ENCODE results near the gene UQCRC1. TPM values are rescaled to one million over a fixed set of nuclear protein-coding genes. Genes with fewer than 3 reads are reported as not detected.

The UQCRC1 gene
- total and polyA plus RNA-seq, 2 experiments from 2014 or later = 308 to 405 TPM

DNA sequence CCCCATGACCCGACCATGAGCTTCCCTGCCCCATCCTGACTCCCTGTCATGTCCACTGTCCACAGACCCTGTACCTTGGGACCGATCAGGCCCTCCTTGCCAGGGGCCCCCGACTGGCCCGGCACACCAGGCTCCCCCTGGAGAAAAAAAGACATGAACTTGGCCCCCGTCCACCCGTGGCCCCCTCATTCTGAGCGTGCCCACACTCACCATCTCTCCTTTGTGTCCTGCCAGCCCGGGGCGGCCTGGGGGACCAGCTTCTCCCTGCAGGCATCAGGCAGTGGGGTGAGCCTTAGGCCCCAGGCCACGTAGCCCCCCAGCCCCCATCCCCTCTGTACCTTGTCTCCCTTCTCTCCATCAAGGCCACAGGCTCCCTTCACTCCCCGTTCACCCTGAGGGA lies 41.9 kb downstream of the UQCRC1 start:
- no peaks in the 10 kb centered on the region for H3K27me3 ChIP-seq
- H3K4me2 ChIP-seq = no peak overlapping the region
- no peaks in the 10 kb centered on the region for H4K20me1 ChIP-seq (ENCODE audit: insufficient read depth, poor library complexity, severe bottlenecking)
- no peaks in the 10 kb centered on the region for H3K9me3 ChIP-seq (ENCODE audit: low read depth)
- H3K79me2 ChIP-seq = no peaks in the 10 kb centered on the region
- TF ChIP-seq, protein P1, sequence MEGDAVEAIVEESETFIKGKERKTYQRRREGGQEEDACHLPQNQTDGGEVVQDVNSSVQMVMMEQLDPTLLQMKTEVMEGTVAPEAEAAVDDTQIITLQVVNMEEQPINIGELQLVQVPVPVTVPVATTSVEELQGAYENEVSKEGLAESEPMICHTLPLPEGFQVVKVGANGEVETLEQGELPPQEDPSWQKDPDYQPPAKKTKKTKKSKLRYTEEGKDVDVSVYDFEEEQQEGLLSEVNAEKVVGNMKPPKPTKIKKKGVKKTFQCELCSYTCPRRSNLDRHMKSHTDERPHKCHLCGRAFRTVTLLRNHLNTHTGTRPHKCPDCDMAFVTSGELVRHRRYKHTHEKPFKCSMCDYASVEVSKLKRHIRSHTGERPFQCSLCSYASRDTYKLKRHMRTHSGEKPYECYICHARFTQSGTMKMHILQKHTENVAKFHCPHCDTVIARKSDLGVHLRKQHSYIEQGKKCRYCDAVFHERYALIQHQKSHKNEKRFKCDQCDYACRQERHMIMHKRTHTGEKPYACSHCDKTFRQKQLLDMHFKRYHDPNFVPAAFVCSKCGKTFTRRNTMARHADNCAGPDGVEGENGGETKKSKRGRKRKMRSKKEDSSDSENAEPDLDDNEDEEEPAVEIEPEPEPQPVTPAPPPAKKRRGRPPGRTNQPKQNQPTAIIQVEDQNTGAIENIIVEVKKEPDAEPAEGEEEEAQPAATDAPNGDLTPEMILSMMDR (IDR thresholded peaks at IDR 0.05; ENCODE audit: poor library complexity) = no peak
- TF ChIP-seq EZH2phosphoT487 (IDR thresholded peaks at IDR 0.05; ENCODE audit: low read depth, severe bottlenecking, unreplicated experiment) (no peak), EZH2 (IDR thresholded peaks at IDR 0.05; ENCODE audit: borderline replicate concordance) (no peak)
- 96% methylated on average over 10 of the region's 11 CpGs for WGBS (ENCODE audit: low lambda C conversion rate, missing lambda C conversion rate)
- no peak overlapping the region for H2AFZ ChIP-seq
- no peaks in the 10 kb centered on the region for H3K4me1 ChIP-seq (ENCODE audit: insufficient read depth)
- H3K4me3 ChIP-seq = no peak overlapping the region
- no peak for DNase-seq (ENCODE audit: low spot score)
- H3K9me2 ChIP-seq (replicated peaks; ENCODE audit: insufficient read depth) = no peaks in the 10 kb centered on the region
- no peaks in the 10 kb centered on the region for H3K36me3 ChIP-seq (replicated peaks; ENCODE audit: insufficient read depth, low read depth)
- no peak overlapping the region for H3K27ac ChIP-seq

DNA sequence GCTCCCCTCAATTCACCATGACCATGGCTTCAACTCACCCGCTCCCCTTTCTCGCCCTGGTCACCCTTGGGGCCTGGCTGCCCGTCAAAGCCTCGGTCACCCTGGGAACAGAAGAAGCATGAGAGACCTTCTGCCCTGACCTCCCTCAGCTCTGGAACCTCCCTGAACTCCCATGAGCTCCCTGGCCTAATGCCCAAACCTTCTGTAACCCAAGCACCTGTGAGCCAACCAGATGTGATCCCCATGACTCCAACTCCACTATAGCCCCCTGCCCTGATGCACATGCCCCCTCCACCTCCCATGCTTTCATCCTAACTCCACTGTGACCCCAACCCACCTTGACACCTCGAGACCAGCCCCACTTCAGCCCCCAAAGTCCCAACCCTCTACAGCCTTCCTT lies 42.4 kb downstream of the UQCRC1 start:
- Histone ChIP-seq H3K27ac (no peak overlapping the region), H2AFZ (no peak overlapping the region), H3K27me3 (no peaks in the 10 kb centered on the region), H3K4me3 (no peak overlapping the region), H3K9me2 (replicated peaks; ENCODE audit: insufficient read depth) (no peaks in the 10 kb centered on the region), H3K4me1 (ENCODE audit: insufficient read depth) (no peaks in the 10 kb centered on the region), H3K79me2 (no peaks in the 10 kb centered on the region), H3K36me3 (replicated peaks; ENCODE audit: insufficient read depth, low read depth) (no peaks in the 10 kb centered on the region), H3K9me3 (ENCODE audit: low read depth) (no peaks in the 10 kb centered on the region), H4K20me1 (ENCODE audit: insufficient read depth, poor library complexity, severe bottlenecking) (no peaks in the 10 kb centered on the region), H3K4me2 (no peak overlapping the region)
- no peak for DNase-seq (ENCODE audit: low spot score)
- WGBS (ENCODE audit: low lambda C conversion rate, missing lambda C conversion rate) = 93% methylated on average over 5 of the region's 5 CpGs
- no peak for TF ChIP-seq EZH2 (IDR thresholded peaks at IDR 0.05; ENCODE audit: borderline replicate concordance)
- no peak for TF ChIP-seq EZH2phosphoT487 (IDR thresholded peaks at IDR 0.05; ENCODE audit: low read depth, severe bottlenecking, unreplicated experiment)
- TF ChIP-seq, protein P1 (IDR thresholded peaks at IDR 0.05; ENCODE audit: poor library complexity) = no peak

DNA sequence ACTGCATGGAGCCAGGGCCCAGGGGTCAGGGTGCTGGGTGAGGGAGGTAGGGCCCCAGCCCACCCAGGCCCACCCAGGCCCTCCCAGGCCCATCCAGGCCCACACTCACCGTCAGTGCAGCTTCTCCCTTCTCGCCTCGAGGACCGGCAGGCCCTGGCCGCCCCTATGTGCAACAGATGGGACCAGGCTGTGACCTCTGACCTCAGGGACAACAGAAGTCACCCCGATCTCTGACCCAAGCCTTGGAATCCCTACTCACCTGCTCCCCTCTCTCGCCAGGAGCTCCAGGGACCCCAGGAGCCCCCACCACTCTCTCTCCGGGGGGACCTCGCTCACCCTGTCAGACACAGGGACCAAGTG lies 43.1 kb downstream of the UQCRC1 start:
- Histone ChIP-seq H3K4me1 (ENCODE audit: insufficient read depth) (no peaks in the 10 kb centered on the region), H2AFZ (no peak overlapping the region), H3K27ac (no peak overlapping the region), H3K79me2 (no peaks in the 10 kb centered on the region), H3K9me2 (replicated peaks; ENCODE audit: insufficient read depth) (no peaks in the 10 kb centered on the region), H3K36me3 (replicated peaks; ENCODE audit: insufficient read depth, low read depth) (no peaks in the 10 kb centered on the region), H4K20me1 (ENCODE audit: insufficient read depth, poor library complexity, severe bottlenecking) (no peaks in the 10 kb centered on the region), H3K4me3 (no peak overlapping the region), H3K9me3 (ENCODE audit: low read depth) (no peaks in the 10 kb centered on the region), H3K27me3 (no peaks in the 10 kb centered on the region), H3K4me2 (no peak overlapping the region)
- TF ChIP-seq, protein P1 (IDR thresholded peaks at IDR 0.05; ENCODE audit: poor library complexity) = no peak
- TF ChIP-seq EZH2 (IDR thresholded peaks at IDR 0.05; ENCODE audit: borderline replicate concordance) (no peak), EZH2phosphoT487 (IDR thresholded peaks at IDR 0.05; ENCODE audit: low read depth, severe bottlenecking, unreplicated experiment) (no peak)
- DNase-seq (ENCODE audit: low spot score) = no peak
- 97% methylated on average over 9 of the region's 9 CpGs for WGBS (ENCODE audit: low lambda C conversion rate, missing lambda C conversion rate)
